Small intestine (tissue), 7 donors: ENCODE measurements around the gene CCDC106. TPM values are rescaled to one million over a fixed set of nuclear protein-coding genes. Genes with fewer than 3 reads are reported as not detected.

Experiments
- DNase-seq, 2 donors: peaks; one replicate each; pipeline versions ENCODE4 v3.0.0 to v3.0.0-alpha.2; 2013
- FAIRE-seq: peaks from 2 replicates; lab custom pipeline; 2012; peaks lifted over from hg19 to GRCh38; lab: Jason Lieb, UNC
- H3K27ac ChIP-seq, 3 donors: one replicate each; pipeline ENCODE4 v1.5.1; 2013; ENCODE audit warnings: low read length in 2 of 3, mild to moderate bottlenecking in 2 of 3, control low read depth in 1 of 3, inconsistent platforms in 1 of 3, low read depth in 1 of 3, moderate library complexity in 1 of 3
- H3K27me3 ChIP-seq, 3 donors: one replicate each; pipeline ENCODE4 v1.6.1; 2013; ENCODE audit warnings: low read length in 3 of 3, inconsistent platforms in 1 of 3; ENCODE audit not compliant: control insufficient read depth in 3 of 3, insufficient read depth in 3 of 3
- H3K36me3 ChIP-seq, 3 donors: one replicate each; pipeline ENCODE4 v1.6.1; 2013; ENCODE audit warnings: low read length in 3 of 3, inconsistent platforms in 1 of 3, low read depth in 1 of 3, mild to moderate bottlenecking in 1 of 3, moderate library complexity in 1 of 3; ENCODE audit not compliant: control insufficient read depth in 3 of 3, insufficient read depth in 2 of 3
- H3K4me1 ChIP-seq, 3 donors: one replicate each; pipeline ENCODE4 v1.6.1; 2013; ENCODE audit warnings: low read length in 2 of 3, inconsistent platforms in 1 of 3, low read depth in 1 of 3, mild to moderate bottlenecking in 1 of 3, moderate library complexity in 1 of 3; ENCODE audit not compliant: control insufficient read depth in 3 of 3, insufficient read depth in 2 of 3
- H3K4me3 ChIP-seq, 3 donors: one replicate each; pipeline ENCODE4 v1.5.1; 2013; ENCODE audit warnings: low read length in 3 of 3, control low read depth in 1 of 3, inconsistent platforms in 1 of 3, low read depth in 1 of 3, mild to moderate bottlenecking in 1 of 3, moderate library complexity in 1 of 3
- H3K9me3 ChIP-seq, 2 donors: one replicate each; pipeline ENCODE4 v1.6.1; 2013; ENCODE audit warnings: low read depth in 1 of 2, low read length in 1 of 2; ENCODE audit not compliant: control insufficient read depth in 2 of 2, insufficient read depth in 1 of 2
- WGBS, 3 donors: extraction: QIAGEN DNeasy Blood & Tissue Kit; methylation state at CpG; one replicate each; pipeline ENCODE4 v1.1.7; 2013; 5-methylcytosine and 5-hydroxymethylcytosine counted together
- polyA plus RNA-seq, 4 donors: library from polyadenylated mRNA; stranded (reverse) in 3 of 4; unstranded in 1 of 4; fragments of 200-250 nt in 3 of 4; fragments of 120-200 nt in 1 of 4; gene quantifications; one replicate each; pipeline versions ENCODE4 v1.2.1 to v1.2.3, GENCODE V29; 2013
- donor health status: healthy with polysubstance abuse.
- donor health status: control.
- donor health status: control.
- donor health status: Bipolar disorder and iron deficiency.
- donor health status: healthy.

CCDC106 gene
- polyA plus RNA-seq, 4 donors = 2.5 to 12.1 (median 5.6) TPM

- H3K27ac ChIP-seq = no peak overlapping the region
- peaks cover 0 to 32% (median under 1%) of the 10 kb centered on the region in 3 donors for H3K36me3 ChIP-seq
- H3K9me3 ChIP-seq = no peaks in the 10 kb centered on the region
- no peaks in the 10 kb centered on the region for H3K27me3 ChIP-seq
- peaks cover 0 to 15% (median 0%) of the 10 kb centered on the region in 3 donors for H3K4me1 ChIP-seq
- H3K4me3 ChIP-seq = no peak overlapping the region
- 92 to 94% (median 93%) methylated on average over 58 to 60 of the region's 60 CpGs for WGBS, 3 donors
- DNase-seq (no peak), FAIRE-seq (no peak)
Measured at GRCh38 chr19:55602104-55603001, 45.7 kb upstream of the CCDC106 start.

- Histone ChIP-seq H3K4me3 (no peak overlapping the region), H3K36me3 (peaks cover 0 to 29% (median 0%) of the 10 kb centered on the region in 3 donors), H3K27me3 (no peaks in the 10 kb centered on the region), H3K4me1 (peaks cover 0 to 15% (median 0%) of the 10 kb centered on the region in 3 donors), H3K9me3 (no peaks in the 10 kb centered on the region), H3K27ac (no peak overlapping the region)
- FAIRE-seq (no peak), DNase-seq (no peak)
- 91 to 95% (median 92%) methylated on average over 21 of the region's 21 CpGs for WGBS, 3 donors
Measured at GRCh38 chr19:55603115-55603514, 44.9 kb upstream of the CCDC106 start.

- FAIRE-seq = no peak
- H3K4me1 ChIP-seq = peaks cover 0 to 15% (median 0%) of the 10 kb centered on the region in 3 donors
- H3K27me3 ChIP-seq = no peaks in the 10 kb centered on the region
- H3K4me3 ChIP-seq = no peak overlapping the region
- peak in 1 of 2 donors; percentile 19 for DNase-seq
- no peak overlapping the region for H3K27ac ChIP-seq
- WGBS, 3 donors = 68 to 75% (median 71%) methylated on average over 22 of the region's 22 CpGs
- H3K9me3 ChIP-seq = no peaks in the 10 kb centered on the region
- H3K36me3 ChIP-seq = peaks cover 0 to 30% (median 0%) of the 10 kb centered on the region in 3 donors
Measured at GRCh38 chr19:55603581-55604292, 44.3 kb upstream of the CCDC106 start.

- DNase-seq (peak; percentile 94 to 98), FAIRE-seq (no peak)
- WGBS, 3 donors = 0 to 1% (median 0%) methylated on average over 21 to 43 of the region's 43 CpGs
- no peaks in the 10 kb centered on the region for H3K27me3 ChIP-seq
- peak overlapping the region; percentile 27 to 99 (median 86) for H3K27ac ChIP-seq
- peaks cover 0 to 15% (median 0%) of the 10 kb centered on the region in 3 donors for H3K4me1 ChIP-seq
- H3K36me3 ChIP-seq = peaks cover 0 to 37% (median 0%) of the 10 kb centered on the region in 3 donors
- H3K4me3 ChIP-seq = peak overlapping the region; percentile 72 to 93 (median 81)
- H3K9me3 ChIP-seq = no peaks in the 10 kb centered on the region
Measured at GRCh38 chr19:55605207-55605636, 42.8 kb upstream of the CCDC106 start.

GRCh38 chr19:55605637-55606470, 42.2 kb upstream of the CCDC106 start, which contains the start of gene ZNF865:
Gene ZNF865, plus strand, starts transcription at chr19:55605647. Its CDS starts 7,972 bp downstream, at chr19:55613619.
- peak; percentile 85 to 91 for DNase-seq
- no peaks in the 10 kb centered on the region for H3K9me3 ChIP-seq
- no peaks in the 10 kb centered on the region for H3K27me3 ChIP-seq
- H3K4me3 ChIP-seq = peak within 1 kb of the TSS; percentile 72 to 93 (median 81)
- peak within 1 kb of the TSS; percentile 73 to 99 (median 86) for H3K27ac ChIP-seq
- FAIRE-seq = no peak
- peaks cover 0 to 13% (median 0%) of the 10 kb centered on the region in 3 donors for H3K4me1 ChIP-seq
- H3K36me3 ChIP-seq = peaks cover 0 to 44% (median 0%) of the 10 kb centered on the region in 3 donors
- 0 to 1% (median 1%) methylated on average over 23 to 44 of the region's 44 CpGs for WGBS, 3 donors

- WGBS, 3 donors = 18 to 23% (median 21%) methylated on average over 12 of the region's 12 CpGs
- DNase-seq = no peak
- no peaks in the 10 kb centered on the region for H3K27me3 ChIP-seq
- peak overlapping the region in 1 of 3 donors; percentile 86 for H3K27ac ChIP-seq
- H3K4me1 ChIP-seq = peaks cover 0 to 10% (median 0%) of the 10 kb centered on the region in 3 donors
- H3K36me3 ChIP-seq = peaks cover 0 to 49% (median 0%) of the 10 kb centered on the region in 3 donors
- FAIRE-seq = no peak
- H3K4me3 ChIP-seq = peak overlapping the region in 2 of 3 donors; percentile 72 to 93
- no peaks in the 10 kb centered on the region for H3K9me3 ChIP-seq
Measured at GRCh38 chr19:55606471-55606787, 41.6 kb upstream of the CCDC106 start.

- no peak for FAIRE-seq
- Histone ChIP-seq H3K9me3 (no peaks in the 10 kb centered on the region), H3K27ac (no peak overlapping the region), H3K4me3 (peak overlapping the region in 1 of 3 donors; percentile 93), H3K36me3 (peaks cover 0 to 52% (median 0%) of the 10 kb centered on the region in 3 donors), H3K4me1 (peaks cover 0 to 10% (median 0%) of the 10 kb centered on the region in 3 donors), H3K27me3 (no peaks in the 10 kb centered on the region)
- 72 to 77% (median 74%) methylated on average over 9 of the region's 9 CpGs for WGBS, 3 donors
- no peak for DNase-seq
Measured at GRCh38 chr19:55606817-55607216, 41.2 kb upstream of the CCDC106 start.
